Hepatocyte (in vitro differentiated cells): Measurements from ENCODE around the gene PRMT7. TPM values are rescaled to one million over a fixed set of nuclear protein-coding genes. Genes with fewer than 3 reads are reported as not detected.

ENCODE experiments used
- DNase-seq: peaks from one replicate; pipeline ENCODE4 v3.0.0-alpha.2; 2016; ENCODE audit warnings: low spot score
- H2AFZ ChIP-seq: fragments of 200-600 bp; sonication (generic); 2 replicates; pipeline ENCODE4 v1.6.0; 2016; ENCODE audit warnings: antibody characterized with exemption, mild to moderate bottlenecking
- H3K27ac ChIP-seq: fragments of 200-600 bp; sonication (generic); 2 replicates; pipeline ENCODE4 v1.5.1; 2016; ENCODE audit warnings: mild to moderate bottlenecking
- H3K27me3 ChIP-seq: fragments of 200-600 bp; sonication (generic); 2 replicates; pipeline ENCODE4 v1.6.1; 2016
- H3K36me3 ChIP-seq: fragments of 200-600 bp; sonication (generic); replicated peaks from 2 replicates; pipeline ENCODE4 v1.5.1; 2016; ENCODE audit warnings: low read depth; ENCODE audit not compliant: insufficient read depth
- H3K4me1 ChIP-seq: fragments of 200-600 bp; sonication (generic); 2 replicates; pipeline ENCODE4 v1.5.1; 2016; ENCODE audit warnings: mild to moderate bottlenecking, moderate library complexity; ENCODE audit not compliant: insufficient read depth
- H3K4me2 ChIP-seq: fragments of 200-600 bp; sonication (generic); 2 replicates; pipeline ENCODE4 v1.6.0; 2016
- H3K4me3 ChIP-seq: fragments of 200-600 bp; sonication (generic); 2 replicates; pipeline ENCODE4 v1.5.1; 2016; ENCODE audit warnings: mild to moderate bottlenecking
- H3K79me2 ChIP-seq: fragments of 200-600 bp; sonication (generic); 2 replicates; pipeline ENCODE4 v1.6.0; 2017; ENCODE audit warnings: mild to moderate bottlenecking
- H3K9me2 ChIP-seq: fragments of 200-600 bp; sonication (generic); replicated peaks from 2 replicates; pipeline ENCODE4 v1.6.0; 2017; ENCODE audit warnings: mild to moderate bottlenecking; ENCODE audit not compliant: insufficient read depth
- H3K9me3 ChIP-seq: fragments of 200-600 bp; sonication (generic); 2 replicates; pipeline ENCODE4 v1.5.1; 2016; ENCODE audit warnings: low read depth, mild to moderate bottlenecking
- H4K20me1 ChIP-seq: fragments of 200-600 bp; sonication (generic); 2 replicates; pipeline ENCODE4 v1.6.0; 2016; ENCODE audit warnings: mild to moderate bottlenecking; ENCODE audit not compliant: insufficient read depth, poor library complexity, severe bottlenecking
- EZH2 ChIP-seq: fragments of 200-600 bp; sonication (generic); IDR thresholded peaks from 2 replicates; pipeline ENCODE4 v1.6.1; 2016; ENCODE audit warnings: antibody characterized with exemption, mild to moderate bottlenecking, borderline replicate concordance
- EZH2phosphoT487 ChIP-seq: fragments of 200-600 bp; sonication (generic); IDR thresholded peaks from one replicate; pipeline ENCODE4 v1.6.1; 2018; ENCODE audit warnings: antibody characterized with exemption, mild to moderate bottlenecking, low read depth, moderate library complexity; ENCODE audit not compliant: unreplicated experiment, severe bottlenecking
- WGBS: methylation state at CpG from one replicate; pipeline ENCODE4 v1.1.6; 2016; ENCODE audit warnings: low lambda C conversion rate; ENCODE audit errors: missing lambda C conversion rate; 5-methylcytosine and 5-hydroxymethylcytosine counted together
- polyA plus RNA-seq: library from polyadenylated mRNA; unstranded; fragments of >200 nt; fragmentation: Nextera tagmentation; extraction: Ambion mirVana; gene quantifications from 2 replicates; pipeline ENCODE4 v1.2.1, GENCODE V29; 2016
- total RNA-seq: library from RNA; depleted of rRNA; stranded (reverse); fragments of >200 nt; gene quantifications from 2 replicates; pipeline ENCODE4 v1.2.3, GENCODE V29; 2014
- TF ChIP-seq, protein P1 (sequence below): fragments of 200-600 bp; sonication (generic); IDR thresholded peaks from 2 replicates; pipeline ENCODE4 v1.5.1; 2016; ENCODE audit warnings: antibody characterized with exemption, mild to moderate bottlenecking; ENCODE audit not compliant: poor library complexity

PRMT7 gene, protein sequence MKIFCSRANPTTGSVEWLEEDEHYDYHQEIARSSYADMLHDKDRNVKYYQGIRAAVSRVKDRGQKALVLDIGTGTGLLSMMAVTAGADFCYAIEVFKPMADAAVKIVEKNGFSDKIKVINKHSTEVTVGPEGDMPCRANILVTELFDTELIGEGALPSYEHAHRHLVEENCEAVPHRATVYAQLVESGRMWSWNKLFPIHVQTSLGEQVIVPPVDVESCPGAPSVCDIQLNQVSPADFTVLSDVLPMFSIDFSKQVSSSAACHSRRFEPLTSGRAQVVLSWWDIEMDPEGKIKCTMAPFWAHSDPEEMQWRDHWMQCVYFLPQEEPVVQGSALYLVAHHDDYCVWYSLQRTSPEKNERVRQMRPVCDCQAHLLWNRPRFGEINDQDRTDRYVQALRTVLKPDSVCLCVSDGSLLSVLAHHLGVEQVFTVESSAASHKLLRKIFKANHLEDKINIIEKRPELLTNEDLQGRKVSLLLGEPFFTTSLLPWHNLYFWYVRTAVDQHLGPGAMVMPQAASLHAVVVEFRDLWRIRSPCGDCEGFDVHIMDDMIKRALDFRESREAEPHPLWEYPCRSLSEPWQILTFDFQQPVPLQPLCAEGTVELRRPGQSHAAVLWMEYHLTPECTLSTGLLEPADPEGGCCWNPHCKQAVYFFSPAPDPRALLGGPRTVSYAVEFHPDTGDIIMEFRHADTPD
- total RNA-seq (41.1 and 41.9 TPM in 2 replicates), polyA plus RNA-seq (31.0 and 43.6 TPM in 2 replicates)

DNA sequence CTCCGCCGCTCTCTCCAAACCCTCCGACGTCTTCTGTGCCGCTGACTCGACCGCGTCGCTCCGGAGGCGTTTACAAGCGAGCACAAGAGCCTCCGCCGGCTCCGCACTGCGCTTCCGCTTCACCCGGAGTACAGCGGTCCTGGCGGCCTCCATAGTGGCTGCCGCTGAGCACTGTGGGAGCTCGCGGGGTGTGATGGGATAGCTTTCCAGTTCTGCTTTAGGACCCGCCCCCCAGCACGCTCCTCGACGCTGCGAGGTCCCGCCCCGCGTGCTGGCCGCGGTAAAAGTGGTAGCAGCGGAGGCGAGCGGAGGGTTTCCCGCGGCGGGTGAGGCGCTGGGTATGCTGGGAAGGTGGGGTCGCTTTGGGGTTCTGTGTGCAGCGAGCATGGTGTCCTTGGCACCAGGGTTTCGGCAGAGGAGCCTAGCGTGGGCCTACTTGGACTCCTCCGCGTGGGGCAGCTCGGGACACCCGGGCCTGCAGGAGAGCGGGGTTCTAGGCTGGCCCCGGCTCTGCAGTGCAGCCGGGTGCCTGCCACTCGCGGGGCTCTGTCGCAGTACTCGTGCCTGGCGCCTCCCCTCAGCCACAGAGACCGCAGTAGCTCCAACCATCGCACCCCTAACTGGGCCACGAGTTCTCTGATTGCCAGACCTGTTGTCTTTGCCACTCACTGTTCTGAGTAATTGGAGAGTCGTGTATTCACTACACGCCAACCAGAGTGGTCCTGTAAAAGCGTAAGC, at the start of gene PRMT7, which contains the start of gene SLC7A6OS:
Gene PRMT7 (plus strand): TSS at position 246 of the 738 bp plus-strand sequence. CDS start 4,961 bp downstream, outside the sequence.
Gene SLC7A6OS (minus strand): TSS at position 173 of the 738 bp plus-strand sequence. CDS start 20 bp downstream, at position 153.
- Histone ChIP-seq H3K36me3 (no peaks in the 10 kb centered on the region), H3K27me3 (no peaks in the 10 kb centered on the region), H2AFZ (peak within 1 kb of the TSS; percentile 75), H3K4me2 (peak within 1 kb of the TSS; percentile 97), H3K27ac (peak within 1 kb of the TSS; percentile 90), H3K4me1 (peaks cover 18% of the 10 kb centered on the region), H3K9me2 (no peaks in the 10 kb centered on the region), H3K79me2 (peaks cover 75% of the 10 kb centered on the region), H3K4me3 (peak within 1 kb of the TSS; percentile 43), H3K9me3 (no peaks in the 10 kb centered on the region), H4K20me1 (peaks cover 3% of the 10 kb centered on the region)
- DNase-seq, result peak; percentile 96
- no peak for TF ChIP-seq EZH2
- TF ChIP-seq, protein P1, sequence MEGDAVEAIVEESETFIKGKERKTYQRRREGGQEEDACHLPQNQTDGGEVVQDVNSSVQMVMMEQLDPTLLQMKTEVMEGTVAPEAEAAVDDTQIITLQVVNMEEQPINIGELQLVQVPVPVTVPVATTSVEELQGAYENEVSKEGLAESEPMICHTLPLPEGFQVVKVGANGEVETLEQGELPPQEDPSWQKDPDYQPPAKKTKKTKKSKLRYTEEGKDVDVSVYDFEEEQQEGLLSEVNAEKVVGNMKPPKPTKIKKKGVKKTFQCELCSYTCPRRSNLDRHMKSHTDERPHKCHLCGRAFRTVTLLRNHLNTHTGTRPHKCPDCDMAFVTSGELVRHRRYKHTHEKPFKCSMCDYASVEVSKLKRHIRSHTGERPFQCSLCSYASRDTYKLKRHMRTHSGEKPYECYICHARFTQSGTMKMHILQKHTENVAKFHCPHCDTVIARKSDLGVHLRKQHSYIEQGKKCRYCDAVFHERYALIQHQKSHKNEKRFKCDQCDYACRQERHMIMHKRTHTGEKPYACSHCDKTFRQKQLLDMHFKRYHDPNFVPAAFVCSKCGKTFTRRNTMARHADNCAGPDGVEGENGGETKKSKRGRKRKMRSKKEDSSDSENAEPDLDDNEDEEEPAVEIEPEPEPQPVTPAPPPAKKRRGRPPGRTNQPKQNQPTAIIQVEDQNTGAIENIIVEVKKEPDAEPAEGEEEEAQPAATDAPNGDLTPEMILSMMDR, result no peak
- TF ChIP-seq EZH2phosphoT487, result no peak
- 1% methylated on average over 62 of the region's 62 CpGs for WGBS

DNA sequence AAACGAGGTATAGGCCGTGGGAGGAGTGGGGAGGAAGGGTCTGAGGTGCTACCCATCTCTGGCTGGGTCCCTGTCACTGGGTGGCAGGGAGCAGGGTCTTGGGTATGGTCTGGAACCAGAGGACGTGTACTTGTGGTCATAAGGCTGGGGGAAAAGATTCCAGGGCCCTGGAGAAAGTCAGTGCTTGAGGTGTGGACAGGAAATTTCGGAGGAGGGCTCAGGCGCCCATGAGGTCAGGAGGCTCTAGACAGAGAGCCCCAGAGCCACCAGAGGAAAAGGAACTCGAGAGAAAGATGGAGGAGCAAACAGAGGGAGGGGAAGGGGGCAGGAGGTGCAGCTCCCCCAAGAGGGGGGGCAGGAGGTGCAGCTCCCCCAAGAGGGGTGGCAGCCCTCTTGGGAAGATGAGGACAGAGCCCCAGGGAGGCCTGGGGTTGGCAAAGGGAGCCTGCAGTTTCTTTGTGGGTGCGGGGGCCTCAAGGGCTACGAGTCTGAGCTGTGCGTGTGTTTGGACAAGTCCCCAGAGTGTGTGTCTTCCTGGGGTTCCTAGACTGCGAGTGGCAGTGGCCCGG, 47.2 kb upstream of the PRMT7 start:
- TF ChIP-seq EZH2, result no peak
- TF ChIP-seq EZH2phosphoT487, result no peak
- H3K36me3 ChIP-seq, result no peaks in the 10 kb centered on the region
- H3K9me3 ChIP-seq, result no peaks in the 10 kb centered on the region
- H3K79me2 ChIP-seq, result peaks cover 34% of the 10 kb centered on the region
- H3K4me2 ChIP-seq, result peak overlapping the region; percentile 97
- WGBS, result 42% methylated on average over 11 of the region's 11 CpGs
- H2AFZ ChIP-seq, result peak overlapping the region; percentile 91
- no peaks in the 10 kb centered on the region for H3K9me2 ChIP-seq
- peak overlapping the region; percentile 96 for H3K27ac ChIP-seq
- H3K4me1 ChIP-seq, result peaks cover 20% of the 10 kb centered on the region
- no peaks in the 10 kb centered on the region for H3K27me3 ChIP-seq
- H3K4me3 ChIP-seq, result peak overlapping the region; percentile 84
- H4K20me1 ChIP-seq, result no peaks in the 10 kb centered on the region
- no peak for DNase-seq

DNA sequence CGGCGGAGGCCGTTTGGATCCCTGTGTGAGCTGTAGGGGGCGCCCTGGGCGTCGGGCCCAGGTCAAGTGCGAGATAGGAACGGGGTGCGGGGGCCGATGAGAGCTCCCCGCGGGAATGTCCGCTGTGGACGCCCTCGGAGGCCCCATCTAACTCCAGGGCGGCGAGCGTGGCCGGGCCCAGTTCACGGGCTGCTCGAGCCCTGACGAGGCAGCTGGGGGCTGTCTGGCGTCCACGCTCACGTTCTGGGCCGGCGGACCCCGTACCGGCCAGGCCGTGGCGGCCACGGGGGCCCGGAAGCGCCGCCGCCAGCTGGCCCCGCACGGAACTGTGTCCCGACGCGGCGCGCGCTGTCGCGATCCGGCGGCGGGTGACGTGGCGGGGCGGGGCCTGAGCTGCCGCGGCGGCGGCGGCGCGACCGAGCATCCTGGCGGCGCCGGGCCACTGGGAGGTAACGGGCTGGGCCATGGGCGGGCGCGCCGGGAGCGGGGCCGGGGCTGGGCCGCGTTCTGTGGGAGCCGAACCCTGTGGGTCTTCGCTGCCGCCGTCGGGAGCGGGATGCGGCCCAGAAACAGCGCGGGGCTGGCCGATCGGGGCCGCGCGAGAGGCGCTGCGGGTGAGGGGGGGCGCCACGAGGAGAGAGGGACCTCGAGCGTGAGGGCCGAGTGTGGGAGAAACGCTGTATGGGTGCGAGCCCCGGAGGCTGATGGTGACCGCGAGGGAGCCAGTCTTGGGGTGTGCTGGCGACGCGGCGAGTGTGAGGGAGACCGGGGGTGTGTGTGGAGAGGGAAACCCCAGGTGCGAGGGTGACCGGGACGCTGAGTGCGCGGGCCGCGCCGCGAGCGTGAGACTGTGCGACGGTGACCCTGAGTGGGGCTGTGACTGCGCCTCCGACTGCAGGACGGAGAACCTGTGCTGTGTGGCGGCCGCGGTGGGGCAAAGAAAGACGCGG, 46.4 kb upstream of the PRMT7 start, which contains the start of gene SLC7A6:
Gene SLC7A6 (plus strand): TSS at position 399 of the 950 bp plus-strand sequence. CDS start 10,201 bp downstream, outside the sequence.
- Histone ChIP-seq H3K9me3 (no peaks in the 10 kb centered on the region), H2AFZ (peak within 1 kb of the TSS; percentile 98), H3K4me3 (peak within 1 kb of the TSS; percentile 84), H3K4me2 (peak within 1 kb of the TSS; percentile 97), H3K79me2 (peaks cover 42% of the 10 kb centered on the region), H3K27me3 (no peaks in the 10 kb centered on the region), H3K27ac (peak within 1 kb of the TSS; percentile 96), H4K20me1 (no peaks in the 10 kb centered on the region), H3K36me3 (no peaks in the 10 kb centered on the region), H3K4me1 (peaks cover 20% of the 10 kb centered on the region), H3K9me2 (no peaks in the 10 kb centered on the region)
- peak; percentile 89 for DNase-seq
- under 1% methylated on average over 66 of the region's 123 CpGs for WGBS
- TF ChIP-seq EZH2, result no peak
- TF ChIP-seq, protein P1, result peak; percentile 79
